MG63 (cell line): ENCODE measurements around the gene PTCH1. TPM values are rescaled to one million over a fixed set of nuclear protein-coding genes. Genes with fewer than 3 reads are reported as not detected.
A peak's percentile ranks its signal among the peaks of the same experiment; 100 is the strongest.

Experiments
- DNase-seq: peaks from one replicate; pipeline ENCODE4 v3.0.0-alpha.2; 2020
- H3K27me3 ChIP-seq: fragments of 250-450 bp; sonication (Bioruptor Pico); 2 replicates; pipeline ENCODE4 v1.5.1; 2020; ENCODE audit warnings: mild to moderate bottlenecking, moderate library complexity
- H3K36me3 ChIP-seq: fragments of 250-450 bp; sonication (Bioruptor Pico); 2 replicates; pipeline ENCODE4 v1.5.1; 2020; ENCODE audit warnings: mild to moderate bottlenecking, moderate library complexity
- H3K4me3 ChIP-seq: fragments of 250-450 bp; sonication (Bioruptor Pico); 2 replicates; pipeline ENCODE4 v1.5.1; 2020; ENCODE audit warnings: mild to moderate bottlenecking, moderate library complexity
- H3K9me3 ChIP-seq: fragments of 250-450 bp; sonication (Bioruptor Pico); 2 replicates; pipeline ENCODE4 v1.5.1; 2020; ENCODE audit warnings: mild to moderate bottlenecking, moderate library complexity
- total RNA-seq: library from RNA; depleted of rRNA; stranded (reverse); fragments of >200 nt; shearing (Covaris generic); gene quantifications from 2 replicates; pipeline ENCODE4 v1.2.3, GENCODE V29; 2014; ENCODE audit warnings: low replicate concordance

Gene PTCH1
- total RNA-seq, 1 experiment from 2014 or later: 2.0 TPM

DNA sequence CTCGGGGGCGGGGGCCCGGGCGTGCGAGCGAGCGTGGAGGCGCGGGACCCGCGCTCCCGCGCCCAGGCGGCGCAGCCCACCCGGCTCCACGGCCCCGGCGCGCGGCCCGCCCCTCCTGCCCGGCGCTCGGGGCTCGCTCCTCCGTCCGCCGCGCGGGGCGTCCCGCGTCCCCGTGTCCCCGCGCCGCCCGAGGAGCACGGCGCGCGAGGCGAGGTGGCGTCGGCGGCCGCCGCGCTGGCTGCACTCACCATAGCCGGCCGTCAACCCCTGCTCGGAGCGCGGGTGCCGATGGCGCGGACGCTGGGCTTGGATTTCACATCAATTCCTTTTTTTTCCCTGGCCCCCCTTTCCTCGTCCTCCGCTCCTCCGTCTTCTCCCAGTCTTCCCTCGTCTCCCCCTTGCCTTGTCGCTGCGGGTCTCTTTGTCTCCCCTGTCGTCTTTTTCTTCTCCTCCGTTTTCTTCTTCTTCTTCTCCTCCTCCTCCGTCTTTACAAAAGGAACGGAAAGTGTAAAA, 494 bp downstream of the PTCH1 start:
- peak overlapping the region; percentile 50 for H3K4me3 ChIP-seq
- H3K9me3 ChIP-seq: no peaks in the 10 kb centered on the region
- DNase-seq: no peak
- H3K36me3 ChIP-seq: no peaks in the 10 kb centered on the region
- no peaks in the 10 kb centered on the region for H3K27me3 ChIP-seq

DNA sequence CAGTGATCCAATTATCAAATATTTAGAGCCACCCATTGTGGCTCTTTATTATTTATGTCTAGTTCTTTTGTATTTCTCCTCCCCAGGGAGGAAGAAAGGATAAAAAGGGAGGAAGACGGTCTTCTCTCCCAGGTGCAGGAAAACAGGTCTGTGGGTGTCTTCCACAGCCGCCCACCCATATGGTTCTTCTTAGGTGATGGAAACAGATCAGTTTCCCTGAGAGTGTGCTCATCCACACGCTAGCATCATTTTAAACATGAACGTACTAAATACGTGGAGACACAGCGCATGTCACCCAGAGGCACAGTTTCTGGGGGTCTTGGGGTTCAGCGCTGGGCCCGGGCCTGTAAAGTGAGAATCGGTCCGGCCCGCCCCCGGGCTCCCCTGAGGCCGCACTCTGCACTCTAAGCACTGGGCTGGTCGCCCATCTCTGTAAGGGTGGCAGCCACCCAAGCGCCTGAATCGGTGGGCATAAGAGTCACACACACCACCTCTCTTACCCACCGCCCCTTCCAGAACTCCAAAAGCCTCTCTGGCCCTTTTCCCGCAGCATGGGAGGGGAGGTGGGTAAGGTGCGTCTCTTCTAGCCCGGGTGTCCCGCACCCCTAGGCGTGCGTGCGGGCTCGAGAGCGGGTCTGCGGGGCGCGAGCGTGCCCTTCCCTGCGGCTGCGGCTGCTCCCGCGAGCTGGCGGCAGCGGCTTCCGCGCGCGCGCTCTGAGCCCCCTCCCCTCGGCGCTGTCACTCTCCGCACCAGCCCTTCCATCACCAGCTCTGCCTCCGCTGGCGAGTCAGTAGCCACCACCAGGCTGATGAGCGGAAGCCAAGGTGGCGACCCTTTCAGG, 1.3 kb downstream of the PTCH1 start:
- Histone ChIP-seq H3K27me3 (no peaks in the 10 kb centered on the region), H3K9me3 (no peaks in the 10 kb centered on the region), H3K36me3 (no peaks in the 10 kb centered on the region), H3K4me3 (peak overlapping the region; percentile 42)
- DNase-seq: peak; percentile 42

DNA sequence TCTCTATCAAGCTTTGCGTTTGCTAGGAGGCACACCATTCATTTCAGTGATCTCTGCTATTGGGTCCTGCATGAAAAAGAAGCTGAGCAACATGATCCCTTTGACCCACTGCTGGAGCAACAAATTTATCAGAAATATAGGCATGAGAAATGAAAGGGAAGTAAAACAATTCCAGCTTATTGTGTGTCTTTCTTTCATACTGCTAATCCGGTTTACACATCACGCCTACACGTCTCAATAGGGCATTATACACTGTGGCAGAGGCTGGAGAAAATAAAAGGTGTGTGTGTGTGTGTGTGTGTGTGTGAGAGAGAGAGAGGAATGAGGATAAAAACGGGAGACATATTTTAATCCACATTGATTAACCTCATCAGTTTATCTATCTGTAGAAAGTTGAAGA, 2.4 kb downstream of the PTCH1 start:
- no peak for DNase-seq
- Histone ChIP-seq H3K9me3 (no peaks in the 10 kb centered on the region), H3K27me3 (no peaks in the 10 kb centered on the region), H3K4me3 (no peak overlapping the region), H3K36me3 (no peaks in the 10 kb centered on the region)

DNA sequence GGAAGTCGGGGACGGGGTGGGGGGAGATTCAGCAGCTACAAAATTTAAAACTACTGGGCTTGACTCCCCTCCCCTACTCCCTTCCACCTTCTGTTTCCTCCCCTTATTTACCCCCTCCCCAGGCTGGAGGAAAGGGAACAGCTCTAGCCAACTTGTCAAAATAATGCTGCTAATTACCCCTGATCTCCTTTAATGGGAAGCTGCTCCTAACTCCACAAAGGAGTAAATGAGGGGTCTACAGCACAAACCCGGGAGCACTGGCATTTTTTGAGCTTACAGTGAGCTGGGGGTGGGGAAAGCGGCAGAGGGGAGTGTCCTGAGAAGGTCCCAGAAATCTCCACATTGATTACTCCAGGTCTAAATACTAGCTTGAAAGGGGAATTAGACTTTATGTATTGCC, 3.1 kb downstream of the PTCH1 start:
- H3K9me3 ChIP-seq: no peaks in the 10 kb centered on the region
- DNase-seq: no peak
- no peak overlapping the region for H3K4me3 ChIP-seq
- no peaks in the 10 kb centered on the region for H3K27me3 ChIP-seq
- no peaks in the 10 kb centered on the region for H3K36me3 ChIP-seq

DNA sequence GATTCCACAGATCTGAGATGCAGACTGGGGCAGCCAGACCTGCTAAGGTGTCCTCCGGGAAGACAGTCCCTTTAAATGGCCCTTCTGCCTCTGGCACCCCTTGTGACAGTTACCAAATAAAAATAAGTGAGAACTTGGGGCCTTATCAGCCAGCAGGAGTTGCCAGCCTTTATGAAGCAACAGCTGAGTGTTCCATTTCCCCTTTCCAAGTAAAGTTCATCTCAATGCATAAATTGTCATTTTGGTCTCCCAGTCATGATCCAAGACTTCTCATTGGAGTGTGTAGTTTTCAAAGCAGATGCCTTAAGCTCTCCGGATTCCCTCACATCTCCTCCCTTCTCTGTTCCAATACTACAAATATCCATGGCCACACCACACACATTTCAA, 4.1 kb downstream of the PTCH1 start:
- no peaks in the 10 kb centered on the region for H3K36me3 ChIP-seq
- DNase-seq: no peak

DNA sequence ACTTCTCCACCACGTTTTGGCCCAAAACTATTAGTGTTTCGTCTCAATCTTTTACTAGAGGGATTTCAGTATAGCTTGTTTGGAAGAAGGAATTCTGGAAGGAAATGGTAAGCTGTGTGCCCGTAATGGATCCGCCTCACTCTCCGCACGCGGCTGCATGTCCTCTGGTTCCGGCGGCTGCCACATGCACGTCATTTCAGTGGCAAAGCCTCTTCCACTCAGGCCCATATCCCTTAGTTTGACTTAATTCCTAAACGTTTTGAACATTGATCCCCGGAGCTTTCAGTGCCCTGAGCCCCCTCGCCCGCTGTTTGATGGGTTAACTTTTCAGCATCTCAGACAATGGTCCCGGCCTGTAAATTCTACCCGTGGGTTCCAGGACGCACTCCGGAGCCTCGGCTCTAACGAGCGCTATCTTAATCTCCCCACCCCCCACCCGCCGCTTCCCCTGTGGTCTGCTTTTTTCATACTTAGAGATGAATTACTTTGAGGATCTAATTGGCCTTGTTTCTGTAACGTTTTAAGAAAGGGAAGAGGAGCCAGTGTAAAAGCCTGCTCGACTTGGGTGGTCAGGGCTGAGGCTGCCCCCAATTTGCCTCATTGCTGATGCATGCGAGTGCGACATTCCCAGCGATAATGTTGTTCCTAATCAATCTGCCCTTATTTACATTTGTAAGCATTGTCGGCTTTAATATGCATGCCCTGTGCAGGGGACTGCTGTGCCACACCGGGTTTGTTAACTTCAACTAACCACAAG, 4.6 kb downstream of the PTCH1 start:
- DNase-seq: peak; percentile 55
- H3K4me3 ChIP-seq: peak overlapping the region; percentile 87
- no peaks in the 10 kb centered on the region for H3K9me3 ChIP-seq
- no peaks in the 10 kb centered on the region for H3K27me3 ChIP-seq
- H3K36me3 ChIP-seq: no peaks in the 10 kb centered on the region

More for the DNA sequence above, 4.1 kb downstream of the PTCH1 start:
- no peaks in the 10 kb centered on the region for H3K27me3 ChIP-seq
- no peaks in the 10 kb centered on the region for H3K9me3 ChIP-seq
- H3K4me3 ChIP-seq: peak overlapping the region; percentile 87

DNA sequence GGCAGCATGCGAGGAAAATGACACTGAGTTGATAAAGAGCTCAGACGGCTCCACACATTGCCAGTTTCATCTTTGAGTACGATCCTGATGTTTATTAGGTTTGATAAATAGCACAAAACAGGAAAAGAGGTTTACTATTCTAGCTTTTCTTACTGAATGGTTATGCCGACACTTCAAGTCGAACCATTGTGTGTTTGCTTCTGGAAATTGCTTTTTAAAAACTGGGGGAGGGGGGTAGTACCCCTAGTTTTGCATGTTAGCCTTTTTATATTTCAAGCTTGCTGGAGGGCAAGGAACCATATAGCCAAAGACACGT, 5.2 kb downstream of the PTCH1 start:
- Histone ChIP-seq H3K27me3 (no peaks in the 10 kb centered on the region), H3K4me3 (peak overlapping the region; percentile 87), H3K36me3 (no peaks in the 10 kb centered on the region), H3K9me3 (no peaks in the 10 kb centered on the region)
- DNase-seq: no peak

DNA sequence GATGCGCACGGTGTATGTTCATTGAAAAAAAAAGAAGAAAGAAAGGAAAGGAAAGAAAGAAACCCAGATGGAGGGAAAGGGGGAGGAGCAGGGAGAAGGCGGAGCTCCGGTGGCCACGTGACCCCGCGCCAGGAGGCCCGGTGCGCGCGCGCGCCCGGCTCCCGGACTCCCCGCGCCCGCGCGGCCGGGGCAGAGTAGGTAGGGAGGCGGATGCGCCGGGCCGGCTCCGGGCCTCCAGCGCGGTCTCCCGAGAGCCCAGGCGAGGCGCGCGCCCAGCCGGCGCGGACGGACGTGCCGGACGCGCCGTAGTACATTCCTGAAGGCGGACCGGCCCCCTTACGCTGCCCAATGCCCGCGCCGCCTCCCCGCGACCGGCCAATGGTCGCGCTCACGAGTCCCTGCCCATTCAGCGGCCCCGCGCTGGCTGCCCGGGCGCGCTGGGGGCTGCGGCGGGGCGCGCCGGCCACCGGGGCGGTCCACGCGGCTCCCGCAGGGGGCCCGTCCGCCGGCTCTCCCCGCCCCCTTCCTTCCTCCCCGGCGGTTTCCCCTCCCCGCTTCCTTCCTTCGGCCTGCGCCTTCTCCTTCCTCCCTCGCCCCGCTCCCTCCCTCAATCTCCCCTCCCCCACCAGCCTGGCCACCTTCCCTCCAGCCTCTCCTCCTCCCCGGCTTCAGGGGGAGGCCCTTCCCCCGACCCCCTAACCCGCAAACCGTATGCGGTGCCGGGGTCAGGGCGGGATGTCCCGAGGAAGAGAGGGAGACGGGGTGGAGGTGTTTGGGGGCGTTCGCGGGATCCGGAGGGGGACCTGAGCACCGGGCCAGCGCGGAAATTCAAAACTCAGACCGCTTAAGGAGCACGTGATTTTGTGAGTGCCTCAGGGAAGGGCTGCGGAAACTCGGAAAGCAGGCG, 5.8 kb downstream of the PTCH1 start:
- peak; percentile 96 for DNase-seq
- Histone ChIP-seq H3K9me3 (no peaks in the 10 kb centered on the region), H3K36me3 (no peaks in the 10 kb centered on the region), H3K4me3 (peak overlapping the region; percentile 87), H3K27me3 (no peaks in the 10 kb centered on the region)

DNA sequence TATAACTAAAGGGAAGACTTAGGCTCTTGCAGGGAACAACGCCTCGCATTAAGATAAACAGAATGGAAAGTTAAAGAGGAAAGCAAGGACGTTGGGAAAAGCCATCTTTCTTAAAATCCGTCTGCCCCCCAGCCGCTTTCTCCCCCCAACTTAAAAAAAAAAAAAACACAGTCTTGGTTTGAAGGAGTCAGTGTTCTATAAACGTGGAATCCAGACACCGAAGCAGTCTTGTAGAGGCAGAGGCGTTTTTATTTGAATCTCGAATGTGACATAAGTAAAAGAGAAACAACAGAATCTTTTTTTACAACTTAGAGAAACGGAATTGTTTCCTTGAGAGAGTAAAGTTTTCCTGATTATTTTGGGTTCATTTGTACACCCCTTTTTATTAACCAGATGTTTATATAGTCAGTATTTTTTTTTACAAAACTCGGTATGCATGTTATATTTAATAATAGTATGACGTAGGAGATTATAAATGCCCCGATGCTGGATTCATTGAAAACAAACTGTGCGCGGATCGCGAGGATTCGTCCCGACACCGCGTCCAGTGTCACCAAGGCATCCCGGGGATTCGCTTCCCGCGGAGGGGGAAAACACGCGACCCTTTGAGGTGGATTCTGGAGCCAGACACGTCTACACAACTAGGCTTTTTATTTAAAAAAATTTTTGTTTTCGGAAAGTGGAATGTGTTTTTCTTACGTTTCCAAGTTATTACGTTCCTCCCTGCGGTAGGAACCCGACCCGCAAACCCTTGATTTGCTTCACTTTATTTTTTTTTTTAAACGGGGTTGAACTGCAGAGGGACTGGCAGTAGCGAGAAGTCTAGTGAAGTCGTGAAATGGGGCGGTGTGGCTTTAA, 6.7 kb downstream of the PTCH1 start:
- H3K9me3 ChIP-seq: no peaks in the 10 kb centered on the region
- H3K27me3 ChIP-seq: no peaks in the 10 kb centered on the region
- DNase-seq: no peak
- peak overlapping the region; percentile 73 for H3K4me3 ChIP-seq
- no peaks in the 10 kb centered on the region for H3K36me3 ChIP-seq

DNA sequence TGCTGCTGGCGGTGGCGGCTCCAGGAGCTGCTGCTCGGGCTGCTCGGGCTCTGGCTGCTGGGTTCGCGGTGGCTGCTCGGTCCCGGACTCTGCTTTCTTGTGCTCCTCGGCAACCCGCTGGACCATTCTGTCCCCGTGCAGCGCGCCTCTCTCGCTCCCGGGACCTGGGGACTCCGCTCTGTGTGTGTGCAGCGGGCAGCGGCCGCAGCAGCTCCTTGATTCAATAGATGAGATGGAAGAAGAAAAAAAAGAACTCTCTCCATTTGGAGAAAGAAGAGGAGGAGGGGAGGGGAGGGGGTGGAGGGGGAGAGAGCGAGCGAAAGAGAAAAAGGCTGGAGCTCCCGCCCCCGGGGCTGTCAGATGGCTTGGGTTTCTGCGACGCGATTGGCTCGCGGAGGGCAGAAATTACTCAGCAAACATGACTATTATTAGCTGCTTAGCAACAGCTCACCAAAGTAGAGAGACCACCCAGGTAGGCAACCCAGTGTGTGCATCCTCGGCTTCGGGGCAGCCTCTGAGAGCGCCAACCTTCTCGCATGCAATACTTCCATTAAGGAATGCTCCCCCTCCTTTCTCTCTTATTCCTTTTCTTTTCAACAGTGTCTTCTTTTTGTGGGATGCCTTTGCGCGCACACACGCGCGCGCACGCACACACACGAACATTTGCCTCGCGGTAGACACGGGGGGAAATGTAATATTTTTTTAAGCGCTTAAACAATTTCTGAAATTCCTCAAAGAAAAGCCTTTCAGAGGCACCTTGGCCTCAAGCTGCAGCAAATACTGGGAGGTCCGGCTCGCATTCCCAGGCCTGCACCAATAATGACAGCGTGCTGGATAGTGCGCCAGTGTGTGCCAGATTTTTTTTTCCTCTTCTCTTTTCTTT, 7.6 kb downstream of the PTCH1 start:
- H3K36me3 ChIP-seq: no peaks in the 10 kb centered on the region
- H3K9me3 ChIP-seq: no peaks in the 10 kb centered on the region
- DNase-seq: peak; percentile 85
- peak overlapping the region; percentile 73 for H3K4me3 ChIP-seq
- no peaks in the 10 kb centered on the region for H3K27me3 ChIP-seq

DNA sequence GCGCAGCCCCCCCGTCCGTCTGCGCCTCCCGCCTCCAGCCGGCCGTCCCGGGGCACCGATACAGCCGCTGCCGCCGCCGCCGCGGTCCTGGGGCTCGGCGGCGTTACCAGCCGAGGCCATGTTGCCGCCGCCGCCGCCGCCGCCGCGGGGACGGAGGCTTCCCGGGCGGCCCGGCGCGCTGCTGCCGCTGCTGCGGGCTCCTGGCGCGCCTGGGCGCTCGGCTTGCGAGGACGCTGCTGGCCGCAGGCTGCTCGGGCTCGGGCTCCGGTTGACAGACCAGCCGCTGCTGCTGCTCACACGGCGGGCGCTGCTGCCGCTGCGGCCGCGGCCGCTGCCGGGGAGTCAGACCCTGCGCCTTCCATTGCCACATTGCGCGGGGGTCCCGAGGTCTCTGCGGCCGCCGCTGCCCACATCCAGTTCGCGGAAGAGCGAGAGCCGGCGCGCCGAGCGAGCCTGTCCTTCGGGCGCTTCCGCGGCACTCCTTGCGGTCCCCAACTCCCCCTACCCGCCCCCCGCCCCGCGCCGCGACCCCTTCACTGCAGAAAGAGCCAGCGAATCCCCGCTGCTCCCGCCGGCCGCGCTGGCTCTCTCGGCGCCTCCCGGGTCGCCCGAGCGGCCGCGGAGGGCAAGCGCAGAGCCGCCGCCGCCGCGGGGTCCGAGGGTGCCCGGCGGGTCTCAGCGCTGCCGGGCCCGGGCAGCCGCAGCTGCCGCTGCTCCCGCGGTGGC, 8.4 kb downstream of the PTCH1 start:
- Histone ChIP-seq H3K27me3 (no peaks in the 10 kb centered on the region), H3K4me3 (peak overlapping the region; percentile 73), H3K36me3 (no peaks in the 10 kb centered on the region), H3K9me3 (no peaks in the 10 kb centered on the region)
- DNase-seq: peak; percentile 39

DNA sequence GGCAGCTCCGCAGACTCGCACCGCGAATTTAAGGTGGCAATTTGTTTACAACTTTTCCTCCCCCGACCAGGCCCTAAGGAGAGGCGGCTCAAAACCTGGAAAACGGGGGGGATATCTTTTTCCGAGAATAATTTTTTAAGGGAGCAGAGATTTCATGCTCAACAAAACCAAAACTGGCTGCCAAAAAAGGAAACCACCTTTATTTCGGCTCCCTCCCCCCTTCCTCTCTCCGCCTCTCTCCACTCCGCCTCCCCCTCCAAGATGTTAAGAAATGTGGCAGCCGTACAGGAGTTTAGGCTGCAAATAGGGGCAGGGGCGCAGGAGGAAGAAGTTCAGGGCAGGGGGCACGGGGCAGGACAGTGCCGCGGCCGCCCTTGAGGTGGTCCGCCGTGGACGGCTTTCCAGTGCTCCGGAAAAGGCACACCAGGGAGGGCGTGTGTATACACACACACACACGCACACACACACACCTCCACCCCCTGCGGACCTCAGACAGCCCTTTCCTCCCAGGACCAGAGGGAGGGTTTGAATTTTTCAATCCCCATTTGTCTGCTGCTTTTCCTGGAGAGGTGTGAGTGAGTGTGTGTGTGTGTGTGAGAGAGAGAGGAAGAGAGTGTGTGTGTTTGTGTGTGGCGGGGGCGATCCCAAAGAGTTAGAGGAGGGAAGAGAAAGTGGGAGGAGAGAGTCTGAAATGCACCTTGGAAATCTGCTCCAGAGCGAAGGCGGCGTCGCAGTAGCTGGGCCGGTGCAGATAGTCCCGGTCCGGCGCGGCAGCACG, 9.1 kb downstream of the PTCH1 start:
- peak; percentile 51 for DNase-seq
- Histone ChIP-seq H3K9me3 (no peaks in the 10 kb centered on the region), H3K36me3 (no peaks in the 10 kb centered on the region), H3K4me3 (peak overlapping the region; percentile 73), H3K27me3 (no peaks in the 10 kb centered on the region)

DNA sequence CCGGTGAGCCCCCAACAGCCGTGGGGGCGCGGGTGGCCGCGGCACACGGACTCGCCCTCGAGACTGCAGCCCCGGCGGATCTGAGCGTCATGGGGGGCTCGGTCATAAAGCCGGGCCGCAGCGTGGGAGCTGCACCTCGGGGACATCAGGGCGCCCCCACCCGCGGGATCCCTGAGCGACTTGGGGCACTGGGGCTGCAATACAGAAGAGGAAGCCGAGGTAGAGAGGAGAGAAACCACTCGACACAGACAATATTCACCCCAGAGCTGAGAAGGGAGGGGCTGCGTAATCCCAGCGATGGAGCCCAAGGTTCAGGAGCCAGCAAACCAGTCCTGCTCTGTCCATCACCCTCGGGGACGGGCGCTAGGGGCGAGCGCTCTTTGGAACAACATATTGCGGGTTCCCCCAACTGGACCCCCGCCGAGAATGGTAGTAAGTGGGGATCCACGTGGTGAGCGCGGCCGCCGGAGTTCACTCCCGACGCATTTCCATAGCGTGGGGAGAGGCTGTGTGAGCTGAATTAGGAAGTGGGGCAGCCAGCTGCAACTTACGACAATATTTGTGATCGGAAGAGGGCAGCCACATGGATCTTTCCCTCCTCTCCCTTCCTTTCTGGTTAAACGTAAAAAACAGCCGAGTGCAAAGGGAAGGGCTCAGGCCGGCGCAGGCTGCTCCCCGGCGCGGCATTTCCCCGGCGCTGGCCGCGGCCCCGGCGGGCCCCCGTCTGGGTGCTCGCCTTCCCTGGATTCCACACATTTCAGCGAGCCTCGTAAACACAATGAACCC, 9.9 kb downstream of the PTCH1 start:
- Histone ChIP-seq H3K36me3 (no peaks in the 10 kb centered on the region), H3K9me3 (no peaks in the 10 kb centered on the region), H3K27me3 (no peaks in the 10 kb centered on the region), H3K4me3 (peak overlapping the region; percentile 73)
- peak; percentile 39 for DNase-seq

DNA sequence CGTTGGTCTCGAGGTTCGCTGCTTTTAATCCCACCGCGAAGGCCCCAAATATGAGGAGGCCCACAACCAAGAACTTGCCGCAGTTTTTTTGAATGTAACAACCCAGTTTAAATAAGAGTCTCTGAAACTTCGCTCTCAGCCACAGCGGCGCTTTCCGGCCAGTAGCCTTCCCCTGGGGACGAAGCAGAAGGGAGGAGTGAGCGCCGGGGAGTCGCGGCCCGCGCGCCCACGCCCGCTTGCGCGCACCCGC, 10.4 kb downstream of the PTCH1 start:
- peak overlapping the region; percentile 73 for H3K4me3 ChIP-seq
- DNase-seq: peak; percentile 51
- no peaks in the 10 kb centered on the region for H3K27me3 ChIP-seq
- no peaks in the 10 kb centered on the region for H3K9me3 ChIP-seq
- no peaks in the 10 kb centered on the region for H3K36me3 ChIP-seq
